Esophagus squamous epithelium (tissue), 4 donors: ENCODE data around the gene HDC.

Experiments used
- CTCF ChIP-seq, 6 experiments: fragments of 450-650 bp in 4 of 6; fragments of 200-600 bp in 2 of 6; sonication (generic) in 2 of 6; IDR thresholded peaks; one replicate each; pipeline ENCODE4 v1.5.1; 2016 to 2019; ENCODE audit warnings: antibody characterized with exemption in 6 of 6, mild to moderate bottlenecking in 4 of 6, moderate library complexity in 4 of 6
- POLR2A ChIP-seq, 4 donors: fragments of 450-650 bp; IDR thresholded peaks; one replicate each; pipeline ENCODE4 v1.6.1; 2017; ENCODE audit warnings: antibody characterized with exemption in 4 of 4, mild to moderate bottlenecking in 4 of 4, moderate library complexity in 3 of 4

DNA sequence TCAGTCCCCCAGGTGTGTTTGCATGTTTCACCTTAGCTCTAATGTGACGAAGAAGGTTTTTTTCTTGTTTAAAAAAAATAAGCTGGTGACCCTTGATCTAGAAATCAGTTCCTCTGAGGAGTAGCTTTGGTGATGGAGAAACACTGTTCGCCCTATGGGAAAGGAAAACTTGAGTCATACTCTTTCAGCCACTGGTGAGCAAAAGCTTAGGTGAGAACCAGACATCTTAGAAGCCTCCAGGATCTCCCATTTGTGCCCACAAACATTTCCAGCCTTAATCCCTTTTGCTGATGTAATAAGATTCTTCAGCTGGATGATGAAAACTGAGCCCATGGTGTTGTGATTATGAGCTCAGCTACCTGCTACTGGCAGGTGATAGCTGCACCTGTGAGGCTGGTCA is 45.7 kb downstream of the HDC start:
- no peak for TF ChIP-seq CTCF (IDR thresholded peaks at IDR 0.05)
- TF ChIP-seq POLR2A (IDR thresholded peaks at IDR 0.05): no peak
